HEK293 (cell line): ENCODE data around the gene CLPX.

Experiments used
- CTCF ChIA-PET: fragments of 350-600 bp; formaldehyde crosslinking; extraction: SDS; loops from one replicate; lab custom pipeline; 2021; ENCODE audit warnings: antibody characterized with exemption; lab: Yijun Ruan, JAX
- POLR2A ChIA-PET: fragments of 300-600 bp; formaldehyde crosslinking; extraction: SDS; loops from one replicate; lab custom pipeline; 2020; ENCODE audit warnings: antibody characterized with exemption, inconsistent platforms; lab: Yijun Ruan, JAX
- H3K27ac ChIP-seq: fragments of 200-500 bp; sonication (Bioruptor generic); 2 replicates; pipeline ENCODE4 v1.5.1; 2014; ENCODE audit warnings: low read depth, low read length, control low read depth, inconsistent platforms; ENCODE audit errors: extremely low read depth
- H3K36me3 ChIP-seq, 2 experiments: fragments of 200-500 bp in 1 of 2; sonication (Bioruptor generic) in 1 of 2; 1 replicate in 1 of 2; 2 replicates in 1 of 2; pipeline ENCODE4 v1.5.1; 2014 to 2017; ENCODE audit warnings: inconsistent platforms in 2 of 2, low read length in 2 of 2; ENCODE audit not compliant: control insufficient read depth in 2 of 2, insufficient read depth in 1 of 2
- H3K4me1 ChIP-seq: fragments of 200-500 bp; sonication (Bioruptor generic); 2 replicates; pipeline ENCODE4 v1.5.1; 2014; ENCODE audit warnings: mild to moderate bottlenecking, low read length, inconsistent platforms; ENCODE audit not compliant: control insufficient read depth, insufficient read depth
- H3K4me3 ChIP-seq: 2 replicates; pipeline ENCODE4 v1.5.1; 2011; ENCODE audit warnings: low read depth, mild to moderate bottlenecking, control low read depth, low read length, moderate library complexity
- H3K9me3 ChIP-seq: fragments of 200-500 bp; sonication (Bioruptor generic); 2 replicates; pipeline ENCODE4 v1.5.1; 2014; ENCODE audit warnings: low read depth, low read length, inconsistent platforms; ENCODE audit not compliant: control insufficient read depth, insufficient read depth
- KLF17 ChIP-seq: fragments of 450-650 bp; formaldehyde crosslinking; IDR thresholded peaks from 2 replicates; pipeline ENCODE4 v1.5.1; 2016; ENCODE audit warnings: missing biosample characterization, missing genetic modification characterization
- KLF8 ChIP-seq: fragments of 450-650 bp; formaldehyde crosslinking; IDR thresholded peaks from 2 replicates; pipeline ENCODE4 v1.5.1; 2016; ENCODE audit warnings: missing biosample characterization, missing genetic modification characterization
- MYNN ChIP-seq: fragments of 450-650 bp; formaldehyde crosslinking; IDR thresholded peaks from 2 replicates; pipeline ENCODE4 v1.5.1; 2016; ENCODE audit warnings: missing biosample characterization, missing genetic modification characterization, borderline replicate concordance
- OVOL3 ChIP-seq: fragments of 450-650 bp; formaldehyde crosslinking; IDR thresholded peaks from 2 replicates; pipeline ENCODE4 v1.5.1; 2016; ENCODE audit warnings: missing biosample characterization, missing genetic modification characterization
- REST ChIP-seq: fragments of 450-650 bp; formaldehyde crosslinking; IDR thresholded peaks from 2 replicates; pipeline ENCODE4 v1.5.1; 2016; ENCODE audit warnings: missing biosample characterization, missing genetic modification characterization
- SP7 ChIP-seq: fragments of 450-650 bp; formaldehyde crosslinking; IDR thresholded peaks from 2 replicates; pipeline ENCODE4 v1.5.1; 2016; ENCODE audit warnings: missing biosample characterization, missing genetic modification characterization
- TCF7L2 ChIP-seq: IDR thresholded peaks from 2 replicates; pipeline ENCODE4 v1.6.1; 2011; ENCODE audit warnings: low read depth, mild to moderate bottlenecking, inconsistent platforms, low read length, moderate library complexity, borderline replicate concordance
- TSHZ1 ChIP-seq: fragments of 450-650 bp; formaldehyde crosslinking; IDR thresholded peaks from 2 replicates; pipeline ENCODE4 v1.5.1; 2016; ENCODE audit warnings: missing biosample characterization, missing genetic modification characterization, borderline replicate concordance
- ZBTB17 ChIP-seq: fragments of 450-650 bp; formaldehyde crosslinking; IDR thresholded peaks from 2 replicates; pipeline ENCODE4 v1.5.1; 2016; ENCODE audit warnings: missing biosample characterization, missing genetic modification characterization
- ZBTB21 ChIP-seq: fragments of 450-650 bp; formaldehyde crosslinking; IDR thresholded peaks from 2 replicates; pipeline ENCODE4 v1.5.1; 2017; ENCODE audit warnings: missing biosample characterization, missing genetic modification characterization
- ZFP69B ChIP-seq: fragments of 450-650 bp; formaldehyde crosslinking; IDR thresholded peaks from 2 replicates; pipeline ENCODE4 v1.5.1; 2016; ENCODE audit warnings: missing biosample characterization, missing genetic modification characterization
- ZNF221 ChIP-seq: fragments of 450-650 bp; formaldehyde crosslinking; IDR thresholded peaks from 2 replicates; pipeline ENCODE4 v1.5.1; 2017; ENCODE audit warnings: missing biosample characterization, missing genetic modification characterization, borderline replicate concordance
- ZNF274 ChIP-seq, 2 experiments: fragments of 200-500 bp in 1 of 2; fragments of 450-650 bp in 1 of 2; sonication (Bioruptor generic) in 1 of 2; formaldehyde crosslinking in 1 of 2; IDR thresholded peaks; 2 replicates each; pipeline versions ENCODE4 v1.5.1 to v1.6.1; 2014 to 2016; ENCODE audit warnings: borderline replicate concordance in 1 of 2, inconsistent platforms in 1 of 2, low read length in 1 of 2, missing biosample characterization in 1 of 2, missing genetic modification characterization in 1 of 2
- ZNF639 ChIP-seq: fragments of 450-650 bp; formaldehyde crosslinking; IDR thresholded peaks from 2 replicates; pipeline ENCODE4 v1.5.1; 2016; ENCODE audit warnings: missing biosample characterization, missing genetic modification characterization
- ZNF645 ChIP-seq: fragments of 450-650 bp; formaldehyde crosslinking; IDR thresholded peaks from 2 replicates; pipeline ENCODE4; 2016; ENCODE audit warnings: missing biosample characterization, missing genetic modification characterization
- ZNF677 ChIP-seq: fragments of 450-650 bp; IDR thresholded peaks from 2 replicates; pipeline ENCODE4 v1.5.0; 2018; ENCODE audit warnings: missing biosample characterization, mild to moderate bottlenecking, missing genetic modification characterization, moderate library complexity
- TF ChIP-seq, protein P1 (sequence below): fragments of 450-650 bp; formaldehyde crosslinking; IDR thresholded peaks from 2 replicates; pipeline ENCODE4 v1.5.0; 2017; ENCODE audit warnings: missing biosample characterization, missing genetic modification characterization, borderline replicate concordance
- TF ChIP-seq, protein P2 (sequence below): fragments of 450-650 bp; formaldehyde crosslinking; IDR thresholded peaks from 2 replicates; pipeline ENCODE4 v1.5.1; 2016; ENCODE audit warnings: missing biosample characterization, missing genetic modification characterization

Gene CLPX

DNA sequence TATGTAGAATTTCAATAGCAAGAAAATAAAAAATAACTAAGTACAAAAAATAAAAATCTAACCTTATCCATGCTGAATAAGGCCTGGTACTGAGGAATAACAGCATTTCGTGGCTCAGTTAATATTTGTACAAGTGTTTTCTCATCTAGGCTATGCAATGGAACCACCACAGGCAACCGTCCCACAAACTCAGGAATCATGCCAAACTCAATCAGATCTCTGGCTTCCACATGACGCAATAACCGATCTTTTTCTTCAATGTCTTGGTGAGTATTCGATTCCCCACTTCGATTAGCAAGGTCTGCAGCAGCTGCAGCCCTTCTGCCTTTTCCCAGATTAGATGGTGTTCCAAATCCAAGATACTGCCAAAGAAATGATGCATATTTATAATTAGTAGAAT is 30.4 kb downstream of the CLPX start (continued):
- TF ChIP-seq, protein P1, sequence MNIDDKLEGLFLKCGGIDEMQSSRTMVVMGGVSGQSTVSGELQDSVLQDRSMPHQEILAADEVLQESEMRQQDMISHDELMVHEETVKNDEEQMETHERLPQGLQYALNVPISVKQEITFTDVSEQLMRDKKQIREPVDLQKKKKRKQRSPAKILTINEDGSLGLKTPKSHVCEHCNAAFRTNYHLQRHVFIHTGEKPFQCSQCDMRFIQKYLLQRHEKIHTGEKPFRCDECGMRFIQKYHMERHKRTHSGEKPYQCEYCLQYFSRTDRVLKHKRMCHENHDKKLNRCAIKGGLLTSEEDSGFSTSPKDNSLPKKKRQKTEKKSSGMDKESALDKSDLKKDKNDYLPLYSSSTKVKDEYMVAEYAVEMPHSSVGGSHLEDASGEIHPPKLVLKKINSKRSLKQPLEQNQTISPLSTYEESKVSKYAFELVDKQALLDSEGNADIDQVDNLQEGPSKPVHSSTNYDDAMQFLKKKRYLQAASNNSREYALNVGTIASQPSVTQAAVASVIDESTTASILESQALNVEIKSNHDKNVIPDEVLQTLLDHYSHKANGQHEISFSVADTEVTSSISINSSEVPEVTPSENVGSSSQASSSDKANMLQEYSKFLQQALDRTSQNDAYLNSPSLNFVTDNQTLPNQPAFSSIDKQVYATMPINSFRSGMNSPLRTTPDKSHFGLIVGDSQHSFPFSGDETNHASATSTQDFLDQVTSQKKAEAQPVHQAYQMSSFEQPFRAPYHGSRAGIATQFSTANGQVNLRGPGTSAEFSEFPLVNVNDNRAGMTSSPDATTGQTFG: no peak
- no peak for TF ChIP-seq ZNF677 (tag by site-specific recombination)
- no peak for TF ChIP-seq ZNF221

- Histone ChIP-seq H3K27ac (no peak overlapping the region), H3K9me3 (no peaks in the 10 kb centered on the region), H3K36me3 (peaks cover 30 to 32% of the 10 kb centered on the region in 2 experiments), H3K4me3 (no peak overlapping the region), H3K4me1 (no peaks in the 10 kb centered on the region)
- ChIA-PET CTCF (no interaction called here), POLR2A (no interaction called here)
- TF ChIP-seq MYNN (tag by site-specific recombination): no peak
- no peak for TF ChIP-seq KLF8
- TF ChIP-seq TCF7L2: no peak
- TF ChIP-seq ZBTB17: no peak
- TF ChIP-seq ZFP69B (tag by site-specific recombination): no peak
- TF ChIP-seq REST (tag by site-specific recombination): no peak
- no peak for TF ChIP-seq SP7
- TF ChIP-seq KLF17 (tag by site-specific recombination): no peak
- no peak for TF ChIP-seq ZNF645 (tag by site-specific recombination)
- TF ChIP-seq TSHZ1 (tag by site-specific recombination): no peak
- TF ChIP-seq ZBTB21 (tag by site-specific recombination): no peak
- TF ChIP-seq ZNF274 (IDR thresholded peaks at IDR 0.05; ENCODE audit: low read length): no peak
- TF ChIP-seq ZNF274 (tag by site-specific recombination; IDR thresholded peaks at IDR 0.05; ENCODE audit: borderline replicate concordance): no peak
- no peak for TF ChIP-seq OVOL3 (tag by site-specific recombination)
- TF ChIP-seq, protein P2, sequence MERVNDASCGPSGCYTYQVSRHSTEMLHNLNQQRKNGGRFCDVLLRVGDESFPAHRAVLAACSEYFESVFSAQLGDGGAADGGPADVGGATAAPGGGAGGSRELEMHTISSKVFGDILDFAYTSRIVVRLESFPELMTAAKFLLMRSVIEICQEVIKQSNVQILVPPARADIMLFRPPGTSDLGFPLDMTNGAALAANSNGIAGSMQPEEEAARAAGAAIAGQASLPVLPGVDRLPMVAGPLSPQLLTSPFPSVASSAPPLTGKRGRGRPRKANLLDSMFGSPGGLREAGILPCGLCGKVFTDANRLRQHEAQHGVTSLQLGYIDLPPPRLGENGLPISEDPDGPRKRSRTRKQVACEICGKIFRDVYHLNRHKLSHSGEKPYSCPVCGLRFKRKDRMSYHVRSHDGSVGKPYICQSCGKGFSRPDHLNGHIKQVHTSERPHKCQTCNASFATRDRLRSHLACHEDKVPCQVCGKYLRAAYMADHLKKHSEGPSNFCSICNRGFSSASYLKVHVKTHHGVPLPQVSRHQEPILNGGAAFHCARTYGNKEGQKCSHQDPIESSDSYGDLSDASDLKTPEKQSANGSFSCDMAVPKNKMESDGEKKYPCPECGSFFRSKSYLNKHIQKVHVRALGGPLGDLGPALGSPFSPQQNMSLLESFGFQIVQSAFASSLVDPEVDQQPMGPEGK (tag by site-specific recombination): no peak
- no peak for TF ChIP-seq ZNF639
Measured at GRCh38 chr15:65147902-65148301, 37.2 kb downstream of the CLPX start.
